CD4-positive, alpha-beta T cell treated with Interferon alpha-2 for 1 hour (primary cell): ENCODE data around the gene CRACR2A.

Experiments
- DNase-seq, 2 donors: peaks; one replicate each; pipeline ENCODE4 v3.0.0-alpha.2; 2020 to 2022

Gene CRACR2A

DNA sequence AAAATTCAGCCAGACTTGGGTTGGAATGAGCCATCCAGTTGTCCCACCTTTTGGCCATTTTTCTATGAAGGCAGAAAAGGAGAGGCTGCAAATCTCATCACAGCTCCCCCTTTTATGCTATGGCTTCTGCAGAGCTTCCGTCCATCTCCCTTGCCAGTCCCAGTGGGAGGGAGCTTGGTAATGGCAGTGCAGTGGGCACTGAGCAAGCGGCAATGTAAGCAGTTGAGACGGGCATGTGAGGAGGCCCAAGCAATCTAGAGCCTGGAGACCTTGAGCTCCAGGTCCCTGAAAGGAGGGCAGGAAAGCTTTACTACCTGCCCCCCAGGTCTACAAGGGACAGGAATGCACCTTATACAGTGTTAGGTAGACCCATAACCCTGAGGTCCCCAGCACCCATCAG is 73.1 kb downstream of the CRACR2A start:
- DNase-seq = no peak

DNA sequence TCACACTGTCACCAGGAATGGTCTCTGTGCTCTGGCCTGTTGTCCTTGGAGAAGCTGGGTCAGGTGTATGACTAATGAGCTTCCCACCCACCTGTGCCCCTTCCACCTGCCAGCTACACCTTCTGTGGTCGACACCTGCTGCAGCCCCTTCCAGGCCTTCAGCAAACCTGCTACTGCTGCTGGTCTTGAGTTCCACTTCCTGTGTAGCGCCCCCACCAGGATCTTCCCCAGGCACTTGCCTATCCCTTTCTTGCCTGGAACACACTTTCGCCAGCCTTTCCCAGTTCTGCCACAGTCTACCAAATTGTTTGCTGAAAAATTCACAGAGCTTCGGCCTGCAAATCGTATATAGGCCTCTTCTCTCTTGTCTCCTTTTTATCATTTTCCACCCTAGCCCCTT is 75.3 kb downstream of the CRACR2A start:
- DNase-seq = no peak

DNA sequence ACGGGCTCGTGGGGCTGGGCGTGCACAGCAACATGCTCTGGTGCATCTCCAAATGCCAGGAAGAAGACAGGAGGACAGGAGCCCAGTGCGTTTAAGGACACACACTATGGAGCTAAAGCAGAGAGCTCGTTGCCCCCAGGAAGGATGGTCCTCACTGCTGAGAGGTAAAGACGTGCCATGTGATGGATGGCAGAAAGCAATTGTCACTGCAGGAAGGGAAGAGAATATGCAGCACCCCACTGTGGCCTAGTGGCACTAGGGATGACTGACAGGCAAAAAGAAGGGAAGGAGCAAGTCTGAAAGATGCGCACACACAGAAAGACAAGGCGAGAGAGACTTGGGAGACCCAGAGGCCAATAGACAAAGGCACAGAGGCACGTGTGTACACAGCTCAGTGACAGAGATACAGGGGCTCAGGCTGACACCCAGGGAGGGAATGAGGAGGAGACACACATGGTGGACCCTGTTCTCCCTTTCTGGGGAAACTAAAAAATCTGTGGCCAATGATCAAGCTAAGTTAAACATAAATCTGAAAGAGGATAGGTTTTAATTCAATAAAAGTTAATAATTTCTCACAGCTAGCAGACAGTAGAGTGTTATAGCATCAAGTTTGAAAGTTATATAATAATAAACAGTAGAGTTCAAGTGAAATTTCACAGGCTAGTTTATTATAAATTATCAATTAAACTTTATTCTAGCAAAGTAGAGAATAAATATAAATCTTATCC is 78.8 kb downstream of the CRACR2A start:
- DNase-seq = no peak

DNA sequence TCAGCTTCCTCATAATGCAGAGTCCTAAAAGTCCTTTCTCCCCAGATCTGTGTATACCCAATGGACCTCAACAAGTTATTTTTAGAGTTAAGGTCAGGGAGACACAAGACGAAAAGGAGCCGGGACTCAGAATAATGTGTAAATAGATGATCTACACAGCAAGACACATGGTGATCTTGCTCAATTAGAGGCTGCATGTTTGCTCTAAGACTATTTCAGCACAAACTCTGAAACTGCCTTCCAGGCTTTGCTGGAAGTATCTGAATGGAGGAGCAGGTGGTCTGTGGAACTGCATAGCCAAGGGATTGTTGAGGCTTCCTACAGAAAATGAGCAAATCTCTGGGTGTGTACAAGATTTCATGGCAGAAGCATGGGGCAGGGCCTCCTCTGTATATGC is 80.8 kb downstream of the CRACR2A start:
- no peak for DNase-seq

DNA sequence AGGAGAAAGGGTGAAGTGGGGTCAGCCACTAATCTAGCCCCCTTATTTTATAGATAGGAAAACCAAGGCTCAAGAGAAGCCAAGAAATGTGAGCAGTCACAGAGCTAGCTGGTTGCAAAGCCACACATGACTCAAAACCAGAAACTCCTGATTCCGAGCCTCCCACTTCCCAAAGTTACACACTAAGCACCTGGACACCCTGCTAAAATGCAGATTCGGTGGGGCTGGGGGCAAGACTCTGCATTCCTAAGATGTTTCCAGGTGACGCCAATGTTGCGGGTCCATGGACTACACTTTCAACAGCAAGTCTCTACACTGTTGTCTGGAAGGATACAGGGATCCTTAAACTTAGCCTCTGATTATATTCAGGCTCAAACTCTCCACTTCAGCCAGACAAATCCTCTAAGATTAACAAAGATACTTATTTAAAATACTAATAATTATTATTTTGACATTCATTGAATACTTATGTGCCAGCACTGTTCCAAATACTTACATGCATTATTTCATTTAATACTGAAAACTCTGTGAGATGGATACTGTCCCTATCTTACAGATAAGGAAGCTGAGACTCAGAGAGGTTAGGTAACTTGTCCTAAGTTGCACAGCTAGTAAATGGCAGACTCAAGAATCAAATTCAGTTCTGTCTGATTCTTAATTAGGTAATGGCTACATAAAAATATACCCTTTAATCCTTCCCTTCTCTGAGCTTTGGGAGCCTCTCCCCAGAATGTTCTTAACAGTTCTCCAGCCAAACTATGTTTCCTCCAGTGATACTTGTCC is 81.4 kb downstream of the CRACR2A start:
- DNase-seq = no peak

DNA sequence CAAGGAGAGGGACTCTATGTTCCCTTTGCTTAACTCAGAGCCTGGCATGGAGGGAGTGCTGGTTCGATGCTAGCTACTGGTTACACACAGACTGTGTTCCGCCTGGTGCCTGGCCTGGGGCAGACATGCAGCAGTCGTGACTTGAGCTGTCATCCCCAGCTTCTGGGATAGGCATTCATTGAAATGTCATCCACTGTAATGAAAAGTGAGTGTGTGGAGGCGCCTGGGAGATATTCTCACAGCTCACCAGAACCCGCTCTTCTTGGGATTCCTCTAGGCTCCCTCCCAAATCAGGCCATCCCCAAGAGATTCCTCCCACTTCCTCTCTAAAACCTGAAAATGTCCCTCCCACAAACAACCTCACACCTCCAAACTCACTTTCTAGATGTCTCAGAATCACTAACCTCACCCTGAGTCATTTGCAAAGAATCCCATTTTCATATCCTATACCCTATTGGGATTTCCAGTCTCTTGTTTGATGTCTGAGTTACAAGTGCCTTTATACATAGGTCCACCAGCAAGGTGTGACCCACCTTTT is 82.8 kb downstream of the CRACR2A start:
- no peak for DNase-seq

DNA sequence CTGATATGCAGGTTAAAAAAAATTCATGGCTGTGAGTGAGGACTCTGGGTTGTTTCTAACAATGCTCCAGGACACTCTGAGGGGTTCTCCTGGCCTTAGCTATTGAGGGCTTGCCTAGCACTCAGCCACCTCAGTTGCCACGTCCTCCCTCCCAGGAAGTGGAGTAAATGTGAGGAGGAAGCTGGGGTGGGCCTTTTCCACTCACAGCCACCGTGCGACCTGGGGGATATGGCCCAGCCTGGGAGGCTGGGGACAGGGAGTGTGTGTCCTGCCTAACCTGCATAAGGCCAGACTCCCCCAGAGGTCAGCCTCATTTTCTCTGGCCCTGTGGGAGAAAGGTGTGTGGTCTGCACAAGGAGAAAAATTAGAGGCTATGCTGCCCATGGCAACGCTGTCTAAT is 83.3 kb downstream of the CRACR2A start:
- no peak for DNase-seq

DNA sequence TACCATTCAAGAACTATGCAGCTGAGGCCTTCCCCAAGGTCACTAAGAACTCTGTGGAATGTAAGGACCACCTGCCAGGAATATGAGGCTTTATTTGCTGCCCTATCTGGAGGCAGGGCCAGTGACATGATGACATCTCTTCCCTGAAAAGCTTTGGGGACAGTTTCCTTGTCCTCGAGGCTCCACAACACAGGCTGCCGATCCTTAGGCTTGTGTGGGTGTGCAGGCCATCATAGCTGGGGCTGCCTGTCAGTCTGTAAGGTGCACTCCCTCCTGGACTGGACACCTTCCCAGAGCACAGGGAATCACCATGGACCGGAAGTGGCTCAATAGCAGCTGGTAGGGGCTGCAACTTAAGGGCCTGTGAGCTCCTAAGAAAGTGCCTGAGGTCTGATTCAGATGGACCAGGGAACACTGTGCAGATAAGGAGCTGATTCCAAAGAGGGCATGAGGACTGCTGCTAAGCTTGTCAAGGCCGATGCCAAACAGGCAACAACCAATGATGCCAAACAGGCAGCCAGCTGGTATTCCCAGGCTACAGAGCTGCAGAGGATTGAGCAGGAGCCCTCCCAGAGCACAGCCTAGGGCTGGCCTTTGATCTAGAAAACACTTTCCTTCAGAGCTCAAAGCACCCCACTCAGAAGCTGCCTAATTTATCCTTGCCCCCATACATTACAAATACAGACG is 84.3 kb downstream of the CRACR2A start:
- no peak for DNase-seq

DNA sequence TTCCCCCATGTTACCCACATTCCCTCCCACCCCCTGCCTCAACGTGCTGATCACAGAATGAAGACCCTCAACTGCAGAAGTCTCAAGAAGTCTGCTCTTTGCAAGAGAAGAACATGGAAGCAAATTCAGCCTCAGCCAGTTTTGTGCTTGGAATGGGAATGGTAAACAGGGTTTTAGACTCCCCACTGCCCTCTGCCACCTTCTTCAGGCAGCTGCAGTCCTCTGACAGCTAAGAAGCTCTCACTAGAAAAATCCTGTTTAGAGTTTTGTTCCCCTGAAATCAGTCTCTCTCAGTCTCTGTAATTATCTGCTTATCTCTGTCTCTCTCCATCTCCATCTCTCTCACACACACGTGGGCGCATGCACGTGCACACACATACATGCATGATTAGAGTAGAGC is 85.4 kb downstream of the CRACR2A start:
- no peak for DNase-seq

DNA sequence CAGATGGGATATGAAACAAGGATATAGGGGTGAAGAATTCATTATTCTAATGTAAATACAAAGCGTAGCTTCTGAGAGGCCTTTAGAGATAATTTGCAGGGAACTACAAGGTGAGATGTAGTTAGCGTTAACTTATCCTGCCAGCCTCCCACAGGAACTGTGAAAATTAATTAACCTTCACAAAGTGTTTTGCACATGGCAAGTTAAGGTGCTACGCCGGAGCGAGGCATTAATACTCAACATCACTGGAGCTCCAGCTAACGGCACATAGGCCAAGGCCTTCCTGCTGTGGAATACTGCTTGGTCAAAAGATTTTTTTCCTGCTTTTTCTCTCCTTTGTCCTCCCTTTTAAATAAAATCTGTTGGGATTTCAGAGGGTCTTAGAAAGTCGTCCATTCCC is 86.5 kb downstream of the CRACR2A start:
- DNase-seq = no peak

DNA sequence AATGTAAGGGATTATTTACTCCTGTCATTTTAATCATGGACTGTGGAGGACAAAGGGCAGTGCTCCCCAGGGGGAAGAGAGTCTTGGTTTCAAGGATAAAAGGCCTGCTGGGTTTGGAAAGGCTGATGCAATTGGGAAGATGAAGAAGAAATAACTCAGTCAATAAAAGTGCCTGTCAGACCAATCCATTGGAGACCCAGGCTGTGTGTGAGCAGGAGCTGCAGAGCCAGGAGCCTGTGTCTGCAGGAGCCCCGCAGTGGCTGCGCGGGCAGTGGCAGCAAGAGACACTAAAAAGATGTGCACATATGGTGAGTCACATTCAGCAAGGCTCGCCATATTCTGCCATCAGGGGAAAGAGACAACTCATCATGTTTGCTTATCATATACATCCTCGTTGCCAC is 90.4 kb downstream of the CRACR2A start:
- DNase-seq = no peak

DNA sequence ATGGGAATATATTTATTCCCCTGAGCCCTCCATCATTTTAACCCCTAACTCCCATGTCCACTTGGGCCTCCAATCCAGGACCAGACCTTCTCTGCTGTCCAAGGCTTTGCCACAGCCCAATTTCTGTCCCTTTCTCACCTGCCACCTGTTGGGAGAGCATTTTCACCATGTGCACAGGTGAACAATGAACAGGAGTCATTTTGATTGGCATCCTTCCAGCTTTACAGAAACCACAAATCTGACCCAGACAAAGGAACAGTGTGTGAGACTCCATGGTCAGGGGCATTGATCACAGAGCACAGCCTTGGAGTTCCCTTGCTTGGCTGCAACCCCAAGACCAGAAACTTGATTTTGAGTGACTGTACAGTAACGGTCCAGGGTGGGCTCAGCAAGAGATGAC is 91.9 kb downstream of the CRACR2A start:
- no peak for DNase-seq

DNA sequence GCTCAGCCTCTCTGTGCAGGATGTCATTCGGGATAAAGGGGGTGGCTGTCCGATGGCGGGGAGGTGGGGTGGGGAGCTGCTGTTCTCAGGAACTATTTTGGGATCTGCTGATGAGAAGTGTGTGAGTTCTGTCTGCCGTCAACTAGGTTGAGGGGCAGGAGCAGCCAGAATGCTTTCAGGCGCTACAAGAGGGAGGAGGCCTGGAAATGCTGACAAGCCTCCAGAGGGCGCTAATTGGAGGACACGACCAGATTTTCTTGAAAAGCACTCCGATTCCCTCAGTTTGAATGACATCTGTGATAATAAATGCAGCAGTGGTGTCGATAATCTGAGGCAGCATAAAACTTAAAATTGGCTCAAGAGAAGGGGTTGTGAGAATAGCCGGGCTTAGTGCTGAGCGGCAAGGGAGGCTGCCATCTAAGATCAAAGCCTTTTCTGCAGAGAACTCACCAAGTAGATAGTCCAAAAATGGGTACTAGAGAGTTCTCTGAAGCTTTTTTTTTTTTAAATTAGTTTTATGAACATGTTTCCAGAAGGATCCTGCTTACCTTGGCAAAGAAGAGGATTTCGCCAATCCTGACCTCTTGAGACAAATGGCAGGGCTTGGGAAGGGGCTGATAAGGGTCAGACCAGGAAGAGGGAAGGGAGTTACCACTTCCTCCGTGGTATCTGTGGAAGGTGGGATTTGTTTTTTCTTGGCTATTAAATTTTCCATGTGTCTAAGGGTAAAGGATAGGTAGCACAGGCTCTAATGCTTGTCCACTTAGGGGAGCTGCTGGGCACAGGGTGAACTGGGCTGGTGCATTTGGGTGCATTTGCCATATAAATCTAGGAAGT is 94.4 kb downstream of the CRACR2A start:
- peak; percentile 11 to 22 for DNase-seq

DNA sequence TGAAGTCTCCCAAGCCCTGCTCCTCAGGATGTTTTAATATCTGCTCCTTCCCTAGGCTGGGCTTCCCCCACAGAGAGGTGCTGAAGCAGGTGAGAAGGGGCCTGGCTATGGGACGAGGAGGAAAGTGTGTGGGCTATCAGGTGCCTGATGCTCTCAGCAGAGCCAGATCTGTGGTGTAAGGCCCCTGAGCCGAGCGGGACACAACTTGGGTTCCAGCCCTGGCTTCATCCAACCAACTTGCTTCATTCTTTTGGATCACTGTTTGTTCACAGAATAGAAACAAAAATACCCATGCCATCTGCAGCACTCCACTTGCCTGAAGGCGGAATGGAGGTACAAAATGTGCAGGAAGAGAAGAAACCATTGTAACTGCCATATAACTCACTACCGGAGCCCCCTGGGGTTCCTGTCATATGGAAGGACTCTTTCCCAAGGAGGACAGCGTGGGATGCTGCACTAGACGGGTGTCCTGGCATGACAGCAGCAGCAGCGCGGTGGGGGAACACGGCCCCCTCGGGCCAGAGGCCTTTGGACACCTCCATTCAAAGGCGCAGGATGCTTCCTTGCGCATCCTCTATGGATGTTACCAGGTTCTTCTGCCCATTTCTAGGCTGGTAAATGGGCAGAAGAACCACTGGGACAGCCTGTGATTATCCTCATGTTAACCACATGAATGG is 95.8 kb downstream of the CRACR2A start:
- no peak for DNase-seq

DNA sequence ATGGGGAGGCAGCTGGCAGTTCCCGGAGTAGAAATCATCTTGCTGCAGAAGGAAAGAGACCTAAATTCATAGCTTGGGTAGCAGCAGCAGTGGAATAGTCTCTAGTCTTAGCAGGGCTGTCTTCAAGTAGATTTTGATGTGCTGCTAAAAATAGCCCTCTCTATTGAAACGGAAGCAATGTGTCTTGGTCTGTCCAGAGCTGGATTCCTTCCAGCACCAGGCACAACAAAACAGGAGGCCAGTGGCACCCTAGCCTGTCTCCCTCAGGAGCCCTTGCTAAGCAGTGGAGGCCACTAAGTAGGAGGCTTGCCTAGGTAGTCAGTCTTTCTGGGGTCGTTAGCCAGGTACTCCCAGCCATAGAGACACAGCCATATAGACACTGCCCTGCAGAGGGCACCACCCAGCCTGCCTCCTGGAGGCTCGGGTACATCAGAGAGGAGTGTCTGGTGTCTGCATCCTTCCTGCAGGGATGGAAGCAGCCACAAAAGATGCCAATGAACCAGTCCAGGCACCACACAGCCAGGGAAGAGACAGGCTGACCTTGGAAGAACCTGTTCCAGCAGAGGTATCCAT is 97.5 kb downstream of the CRACR2A start:
- DNase-seq = peak in 1 of 2 donors; percentile 8

DNA sequence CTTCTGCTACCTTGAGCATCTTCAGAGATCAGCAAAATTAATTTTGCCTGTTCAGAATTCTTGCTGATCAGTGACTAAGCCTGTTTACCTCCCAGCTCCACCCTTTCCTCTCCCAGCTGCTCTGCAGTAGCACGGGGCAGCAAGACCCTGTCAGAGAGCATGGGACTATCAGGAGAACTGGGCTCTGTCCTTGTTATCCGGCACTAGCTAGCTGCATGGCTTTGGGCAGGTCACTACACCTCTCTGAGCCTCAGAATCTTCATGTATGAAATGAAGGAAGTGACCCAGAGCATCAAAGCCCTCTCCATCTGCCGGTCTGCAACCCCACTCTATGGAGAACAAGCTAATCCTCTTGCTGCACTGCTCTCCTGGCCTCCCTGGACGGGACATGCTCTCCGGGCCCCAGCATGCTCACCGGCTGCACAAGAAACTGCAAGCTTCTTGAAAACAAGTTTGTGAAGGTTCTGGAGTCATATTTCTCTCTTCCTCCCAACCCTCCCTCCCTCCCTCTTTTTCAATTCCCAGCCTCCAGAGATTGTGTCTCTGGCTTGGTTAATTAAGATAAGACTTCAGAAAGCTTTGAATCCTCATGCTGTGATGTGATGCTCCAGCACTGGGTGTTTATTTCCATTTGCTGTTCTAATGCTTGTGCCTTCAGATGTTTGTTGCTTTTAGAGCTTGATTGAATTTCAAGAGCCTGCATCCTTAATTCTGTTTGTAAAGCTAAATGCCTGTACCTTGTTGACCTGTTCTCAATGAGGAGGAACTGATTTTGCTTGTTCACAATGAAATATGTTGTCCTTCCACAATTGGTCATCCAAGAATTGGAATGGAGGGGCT is 101.1 kb downstream of the CRACR2A start:
- no peak for DNase-seq

DNA sequence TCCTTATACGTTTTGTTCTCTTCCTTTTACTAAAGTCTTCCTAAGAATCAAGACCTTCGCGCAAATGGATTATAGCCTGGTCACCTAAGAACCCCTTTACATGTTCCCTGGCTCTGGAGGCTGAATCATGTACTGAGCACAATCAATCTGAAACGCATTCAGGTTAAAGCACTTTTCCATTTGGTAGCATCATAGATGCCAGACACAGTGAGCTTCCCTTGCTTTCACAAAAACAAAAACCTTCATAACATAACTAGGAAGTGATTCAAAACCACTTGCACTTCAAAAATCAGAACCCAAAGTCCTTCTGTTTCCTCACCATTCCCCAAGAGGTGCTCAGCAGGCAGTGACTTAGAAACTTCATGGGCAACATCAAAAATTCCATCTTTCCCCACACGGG is 105.4 kb downstream of the CRACR2A start:
- no peak for DNase-seq

DNA sequence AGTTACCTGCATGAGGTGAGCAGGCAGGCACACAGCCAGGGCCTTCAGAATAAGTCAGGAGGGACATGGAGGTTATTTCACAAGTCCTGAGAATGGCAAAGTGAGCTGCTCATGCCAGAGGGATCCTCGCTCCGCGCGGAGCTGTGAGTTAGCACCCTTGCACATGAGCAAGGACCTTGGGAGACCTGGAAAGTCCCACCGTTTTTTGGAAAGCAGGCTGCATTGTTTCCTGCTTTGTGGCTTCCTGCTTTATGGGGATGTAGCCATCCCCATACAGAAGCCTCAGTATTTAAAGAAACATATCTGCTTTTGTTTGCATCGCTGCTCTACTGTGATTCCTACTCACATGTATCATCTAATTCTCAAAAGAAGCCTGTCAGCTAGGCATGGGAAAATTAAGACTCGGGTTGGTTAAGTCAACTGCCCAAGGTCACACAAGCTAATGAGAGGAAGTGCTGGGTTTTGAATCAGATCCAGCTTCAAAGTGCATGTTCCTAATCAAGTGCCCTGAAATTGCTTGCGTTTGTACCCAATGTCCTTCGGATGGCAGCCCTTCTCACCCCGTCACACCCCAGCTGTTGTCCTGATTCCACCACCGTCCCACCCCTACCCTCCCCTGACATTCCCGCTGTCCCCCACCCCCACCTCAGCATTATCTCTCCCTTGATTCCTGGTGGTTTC is 106.2 kb downstream of the CRACR2A start:
- no peak for DNase-seq

DNA sequence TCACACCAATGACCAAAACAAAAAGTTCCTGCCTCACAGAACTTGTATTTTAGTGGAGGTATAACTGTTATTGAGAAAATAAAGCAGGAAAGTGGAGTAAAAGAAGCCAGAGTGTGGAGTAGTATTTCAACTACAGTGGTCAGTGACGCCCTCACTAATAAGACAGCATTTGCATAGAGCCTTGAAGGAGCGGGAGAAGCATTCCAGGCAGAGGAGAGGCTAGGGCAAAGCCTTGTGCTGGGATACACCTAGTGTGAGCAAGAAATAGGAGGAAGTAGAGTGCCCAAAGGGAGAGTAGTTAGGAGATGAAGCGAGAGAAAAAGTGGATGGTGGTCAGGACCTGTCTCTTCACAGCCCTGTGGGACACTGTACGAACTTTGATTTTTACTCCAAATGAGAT is 107.8 kb downstream of the CRACR2A start:
- no peak for DNase-seq

DNA sequence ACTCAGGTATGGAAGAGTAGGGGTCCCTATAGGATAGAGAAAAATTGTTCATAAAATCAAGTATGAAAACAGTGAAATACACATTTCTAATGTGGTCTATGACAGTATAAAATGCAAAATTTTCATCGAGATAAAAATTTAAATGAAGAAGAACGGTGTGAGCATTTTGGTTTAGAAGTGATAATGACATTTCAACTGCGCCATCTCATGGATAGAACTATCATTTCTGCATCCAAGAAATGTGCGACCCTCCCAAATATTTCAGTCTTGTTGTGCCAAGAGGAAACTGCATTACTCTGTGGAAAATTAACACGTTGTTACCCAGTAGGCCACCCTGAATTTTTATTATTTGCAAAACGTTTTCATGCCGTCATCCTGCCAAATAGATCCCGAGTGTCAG is 108.8 kb downstream of the CRACR2A start:
- no peak for DNase-seq
